GM18499 (cell line): Measurements from ENCODE around the gene SEC61G.

Source experiments
- ATAC-seq: cut with Tn5 transposase; IDR thresholded peaks from one replicate; pipeline ENCODE4 v1.9.1; 2021; ENCODE audit warnings: moderate number of reproducible peaks; ENCODE audit not compliant: insufficient read depth, unreplicated experiment

Gene SEC61G

GRCh38 chr7:54773472-54774399 is 14.7 kb upstream of the SEC61G start:
- no peak for ATAC-seq

GRCh38 chr7:54769203-54769602 is 10.2 kb upstream of the SEC61G start:
- ATAC-seq = no peak

GRCh38 chr7:54764861-54765260 is 5.8 kb upstream of the SEC61G start:
- no peak for ATAC-seq

GRCh38 chr7:54757711-54758110 is 1.3 kb downstream of the SEC61G start:
- ATAC-seq = no peak

- no peak for ATAC-seq
Observed at GRCh38 chr7:54749200-54749599, 9.8 kb downstream of the SEC61G start.

- ATAC-seq = no peak
Observed at GRCh38 chr7:54747234-54747633, 11.8 kb downstream of the SEC61G start.

GRCh38 chr7:54743580-54743979 is 15.4 kb downstream of the SEC61G start:
- ATAC-seq = no peak

GRCh38 chr7:54738737-54739136 is 20.3 kb downstream of the SEC61G start:
- ATAC-seq = no peak

- no peak for ATAC-seq
Observed at GRCh38 chr7:54729107-54729506, 29.9 kb downstream of the SEC61G start.

GRCh38 chr7:54728411-54728810 is 30.6 kb downstream of the SEC61G start:
- ATAC-seq = no peak

- no peak for ATAC-seq
Observed at GRCh38 chr7:54725255-54725654, 33.8 kb downstream of the SEC61G start.

GRCh38 chr7:54722502-54722901 is 36.5 kb downstream of the SEC61G start:
- no peak for ATAC-seq

GRCh38 chr7:54722026-54722425 is 37.0 kb downstream of the SEC61G start:
- no peak for ATAC-seq

GRCh38 chr7:54719974-54720373 is 39.0 kb downstream of the SEC61G start:
- ATAC-seq = no peak

GRCh38 chr7:54719425-54719824 is 39.6 kb downstream of the SEC61G start:
- no peak for ATAC-seq

- no peak for ATAC-seq
Observed at GRCh38 chr7:54712820-54713219, 46.2 kb downstream of the SEC61G start.

GRCh38 chr7:54711900-54712595 is 47.0 kb downstream of the SEC61G start:
- no peak for ATAC-seq

GRCh38 chr7:54709283-54709682 is 49.7 kb downstream of the SEC61G start:
- no peak for ATAC-seq

GRCh38 chr7:54705436-54705835 is 53.6 kb downstream of the SEC61G start:
- ATAC-seq = no peak

GRCh38 chr7:54704851-54705250 is 54.2 kb downstream of the SEC61G start:
- no peak for ATAC-seq
